NCI-H774 (cell line): Measurements from ENCODE around the gene COMT.
"Not testable (repeated sequence)": the region's sequence is repeated elsewhere in the genome, so short reads cannot be mapped to it uniquely, and the experiment has no call there.

Experiments
- DNase-seq: peaks from one replicate; lab custom pipeline; 2025; lab: John Stamatoyannopoulos, UW

Gene COMT

DNA sequence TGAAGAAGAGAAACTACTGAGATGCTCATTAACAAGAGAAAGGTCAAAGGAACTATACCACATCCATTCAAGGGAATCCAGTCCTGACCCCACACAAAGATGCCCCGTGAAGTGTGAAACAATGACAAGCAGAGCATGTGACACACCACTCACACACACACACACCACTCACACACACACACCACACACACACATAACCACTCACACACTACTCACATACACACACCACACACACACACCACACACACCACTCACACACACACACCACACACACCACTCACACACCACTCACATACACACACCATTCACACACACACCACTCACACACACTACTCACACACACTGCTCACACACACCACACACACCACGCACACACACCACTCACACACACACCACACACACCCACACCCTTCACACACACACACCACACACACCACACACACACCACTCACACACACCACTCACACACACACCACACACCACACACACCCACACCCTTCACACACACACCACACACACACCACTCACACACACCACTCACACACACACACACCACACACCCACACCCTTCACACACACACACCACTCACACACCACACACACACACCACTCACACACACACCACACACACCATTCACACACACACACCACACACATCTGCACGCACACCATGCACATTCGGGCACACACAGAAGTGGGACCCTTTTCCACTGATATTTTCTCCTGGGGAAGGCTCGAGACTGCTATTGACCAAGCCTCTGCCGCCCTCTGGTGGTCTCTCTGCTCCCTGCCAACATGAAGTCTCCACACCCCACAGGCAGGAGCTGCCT is 32.0 kb upstream of the COMT start:
- peak; percentile 21 for DNase-seq

GRCh38 chr22:19910180-19910744 is 31.3 kb upstream of the COMT start:
- no peak for DNase-seq

- no peak for DNase-seq
Observed at GRCh38 chr22:19911540-19912270, 29.9 kb upstream of the COMT start.

DNA sequence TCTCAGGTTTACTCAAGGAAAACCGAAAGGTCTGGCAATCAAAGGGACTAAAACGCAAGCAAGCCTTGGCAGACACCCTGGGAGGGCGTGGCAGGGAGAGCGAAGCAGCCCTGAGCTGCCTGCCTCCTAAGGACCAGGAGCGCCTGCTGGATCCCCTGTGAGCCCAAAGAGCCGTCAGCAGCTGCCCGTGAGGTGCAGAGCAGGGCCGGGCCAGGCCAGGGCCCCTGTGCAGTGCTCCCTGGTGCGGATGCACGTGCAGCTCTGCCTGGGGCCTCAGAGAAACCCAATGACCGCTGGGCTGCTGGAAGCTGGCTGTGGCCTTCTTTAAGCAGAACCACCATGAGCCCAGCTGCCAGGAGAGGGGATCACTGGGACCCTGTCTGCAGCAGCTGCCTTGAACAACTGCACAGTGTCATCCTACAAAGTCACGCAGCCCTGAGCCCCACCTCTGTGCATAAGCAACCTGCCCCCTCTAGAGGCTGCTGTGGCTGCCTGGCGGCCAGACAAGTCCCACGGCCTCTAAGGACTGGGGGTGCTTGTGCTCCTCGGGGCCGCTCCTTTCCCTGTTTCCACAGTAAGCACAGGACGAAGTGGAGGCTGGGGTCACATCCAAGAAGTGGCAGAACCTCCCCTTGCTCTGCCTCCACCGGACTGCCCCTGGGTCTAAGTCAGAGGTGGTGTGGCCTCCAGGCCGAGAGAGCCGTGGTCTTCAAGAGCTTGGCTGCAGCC is 29.1 kb upstream of the COMT start:
- DNase-seq: no peak

GRCh38 chr22:19913337-19913936 is 28.1 kb upstream of the COMT start:
- no peak for DNase-seq

- DNase-seq: no peak
Observed at GRCh38 chr22:19914201-19914943, 27.2 kb upstream of the COMT start.

DNA sequence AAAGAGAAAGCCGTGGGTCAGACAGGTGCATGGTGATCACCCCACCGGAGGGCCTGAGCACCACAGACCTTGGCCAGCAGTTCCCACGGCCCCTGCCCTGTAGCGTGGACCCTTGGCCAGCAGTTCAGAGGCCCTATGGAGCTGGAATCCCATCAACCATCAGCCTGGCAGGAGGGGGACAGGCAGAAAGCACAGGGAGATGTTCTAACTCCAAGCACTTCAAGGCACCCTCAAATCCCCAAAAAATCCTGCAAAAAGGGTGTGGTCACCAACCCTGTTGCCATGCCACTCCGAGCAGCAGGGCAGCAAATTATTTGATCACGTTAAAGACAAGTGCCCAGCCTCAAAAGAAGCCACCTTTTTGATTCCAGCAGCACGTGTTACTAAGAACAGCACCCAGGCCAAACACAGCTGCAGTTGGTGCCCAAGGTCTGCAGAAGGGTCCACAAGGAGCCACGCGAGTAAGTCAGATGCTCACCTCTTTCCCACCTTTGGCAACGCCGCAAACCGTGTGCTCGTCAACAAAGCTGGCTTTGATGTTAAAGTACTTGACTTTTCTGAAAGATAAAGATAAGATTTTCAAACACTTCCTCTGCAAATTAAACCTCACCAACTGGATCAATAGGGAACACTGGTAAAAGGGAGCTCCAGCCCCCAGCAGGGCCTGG is 26.2 kb upstream of the COMT start:
- DNase-seq: no peak

DNA sequence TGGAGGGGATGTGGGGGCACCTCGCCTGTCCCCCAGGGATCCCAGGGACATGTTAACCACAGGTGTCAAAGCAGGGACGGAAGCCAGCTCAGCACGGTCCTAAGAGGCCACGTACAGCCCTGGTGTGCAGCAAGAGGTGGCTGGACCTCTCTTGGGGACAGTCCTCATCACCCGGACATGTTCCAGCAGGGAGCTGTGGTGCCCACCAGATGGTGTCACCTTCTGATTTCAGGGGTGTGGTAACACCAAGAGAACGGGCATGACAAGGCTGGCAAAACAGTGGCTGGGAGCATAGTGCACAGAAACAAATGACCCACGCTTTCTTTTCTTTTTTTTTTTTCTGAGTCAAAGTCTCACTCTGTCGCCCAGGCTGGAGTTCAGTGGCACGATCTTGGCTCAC is 25.6 kb upstream of the COMT start:
- DNase-seq: no peak

DNA sequence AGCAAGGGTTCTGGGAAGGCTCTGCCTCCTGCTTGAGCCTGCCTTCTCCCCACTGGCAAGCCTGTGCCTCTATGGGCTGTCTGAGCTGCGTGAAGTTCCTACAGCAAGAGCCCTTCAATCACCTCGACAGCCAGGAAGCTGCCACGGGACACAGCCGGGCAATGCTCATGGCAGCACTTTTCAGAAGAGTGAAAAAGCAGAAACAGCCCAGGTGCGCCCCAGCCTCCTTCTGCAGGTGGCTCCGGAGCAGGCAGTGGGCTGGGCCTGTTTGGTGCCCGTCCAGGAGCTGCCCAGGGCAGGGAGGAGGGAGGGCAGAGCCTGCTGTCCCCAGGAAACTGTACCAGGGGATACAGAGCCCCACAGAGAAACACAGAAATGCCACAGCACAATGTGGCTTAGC is 24.6 kb upstream of the COMT start:
- no peak for DNase-seq

GRCh38 chr22:19917389-19918138 is 24.0 kb upstream of the COMT start:
- no peak for DNase-seq

DNA sequence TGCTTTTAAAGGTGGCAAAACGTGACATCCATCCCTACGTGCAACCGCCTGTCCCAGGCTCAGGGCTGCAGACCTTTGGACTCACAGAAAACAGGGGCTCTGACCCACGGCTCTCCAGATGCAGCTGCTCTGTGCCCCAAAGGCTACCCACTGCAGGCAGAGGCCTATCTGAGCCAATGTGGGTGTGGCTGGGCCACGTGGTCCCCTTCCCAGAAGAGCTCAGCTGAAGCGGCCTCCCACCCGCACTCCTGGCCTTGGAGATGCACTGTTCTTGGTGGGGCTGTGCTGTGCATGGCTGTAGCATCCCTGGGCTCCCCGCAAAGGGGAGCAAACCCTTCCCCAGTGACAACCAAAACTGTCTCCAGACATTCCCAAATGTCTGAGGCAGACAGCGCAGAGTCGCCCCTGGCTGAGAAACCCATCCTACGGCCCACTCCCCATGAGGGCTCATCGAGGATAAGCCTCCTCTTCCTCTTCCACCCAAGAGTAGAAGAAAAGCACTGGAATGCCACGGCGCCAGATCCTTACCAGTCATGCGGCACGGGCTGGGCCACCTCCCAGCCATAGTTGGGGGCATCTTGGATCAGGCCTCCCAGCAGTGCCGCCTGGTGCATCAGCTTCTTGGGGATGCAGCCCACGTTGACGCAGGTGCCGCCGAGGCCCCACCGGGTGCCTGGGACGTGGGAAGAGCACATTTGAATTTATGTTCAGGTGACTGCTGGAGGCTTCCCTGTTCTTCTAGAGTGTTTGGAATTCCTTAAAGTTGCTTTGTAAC is 23.1 kb upstream of the COMT start:
- DNase-seq: no peak

DNA sequence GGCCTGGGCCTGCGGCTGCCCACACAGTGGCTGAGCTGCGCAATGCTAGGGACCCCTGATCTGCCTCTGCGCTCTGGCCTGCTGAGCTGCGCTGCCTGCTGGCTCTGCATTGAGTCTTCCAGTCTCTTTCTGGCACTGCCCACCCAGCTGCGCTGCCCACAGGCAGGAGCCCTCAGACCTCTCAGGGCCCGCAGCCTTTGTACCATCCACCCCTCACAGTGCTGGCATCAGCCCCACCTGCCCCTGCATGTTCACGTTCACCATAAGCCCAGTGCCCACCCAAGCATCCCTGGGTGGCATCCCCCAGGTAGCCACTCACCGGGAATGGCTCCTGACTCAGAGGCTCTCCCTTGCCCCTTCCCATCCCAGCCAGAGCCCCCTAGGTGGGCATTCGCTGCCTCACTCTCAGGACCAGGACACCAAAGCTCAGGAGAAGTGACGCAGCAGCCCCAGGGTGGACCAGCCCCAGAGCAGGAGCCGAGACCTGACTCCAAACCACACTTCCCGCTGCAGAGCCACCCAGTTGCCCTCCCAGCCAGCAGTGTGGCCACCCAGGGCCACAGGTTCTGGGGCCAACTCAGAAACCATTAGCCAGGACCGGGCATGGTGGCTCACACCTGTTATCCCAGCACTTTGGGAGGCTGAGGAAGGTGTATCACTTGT is 21.7 kb upstream of the COMT start:
- no peak for DNase-seq

GRCh38 chr22:19921544-19922081 is 20.0 kb upstream of the COMT start:
- no peak for DNase-seq

DNA sequence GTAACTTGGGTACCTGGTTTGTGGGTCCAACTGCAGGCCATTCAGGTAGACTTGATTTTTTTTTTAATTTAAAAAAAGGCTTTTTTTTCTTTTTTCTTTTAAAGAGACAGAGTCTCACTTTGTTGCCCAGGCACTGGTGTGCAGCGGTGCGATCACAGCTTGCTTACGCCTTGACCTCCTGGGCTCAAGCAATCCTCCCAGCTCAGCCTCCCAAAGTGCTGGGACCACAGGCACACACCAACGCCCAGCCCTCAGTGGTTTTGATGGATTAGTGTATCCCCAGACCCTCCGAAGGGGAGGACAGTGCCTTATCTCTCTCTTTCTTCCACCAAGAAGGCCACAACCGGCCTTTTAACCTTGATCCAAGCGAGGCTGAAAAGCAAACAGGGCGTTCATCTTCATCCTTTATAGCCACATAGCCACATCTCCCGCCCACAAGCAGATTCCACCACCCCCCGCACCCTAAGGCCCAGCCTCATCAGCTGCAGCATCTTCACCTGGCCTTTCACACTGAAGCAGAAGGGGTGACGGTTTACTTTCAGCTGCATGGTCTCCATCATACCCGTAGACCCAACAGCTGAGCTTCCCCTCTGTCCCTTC is 17.6 kb upstream of the COMT start:
- no peak for DNase-seq

DNA sequence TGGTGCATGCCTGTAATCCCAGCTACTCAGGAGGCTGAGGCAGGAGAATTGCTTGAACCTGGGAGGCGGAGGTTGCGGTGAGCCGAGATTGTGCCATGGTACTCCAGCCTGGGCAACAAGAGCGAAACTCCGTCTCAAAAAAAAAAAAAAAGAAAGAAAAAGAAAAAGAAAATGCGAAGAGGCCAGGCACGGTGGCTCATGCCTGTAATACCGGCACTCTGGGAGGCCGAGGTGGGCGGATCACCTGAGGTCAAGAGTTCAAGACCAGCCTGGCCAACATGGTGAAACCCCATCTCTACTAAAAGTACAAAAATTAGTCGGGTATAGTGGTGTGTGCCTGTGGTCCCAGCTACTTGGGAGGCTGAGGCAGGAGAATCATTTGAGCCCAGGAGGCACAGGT is 15.5 kb upstream of the COMT start:
- DNase-seq: not testable (repeated sequence)

DNA sequence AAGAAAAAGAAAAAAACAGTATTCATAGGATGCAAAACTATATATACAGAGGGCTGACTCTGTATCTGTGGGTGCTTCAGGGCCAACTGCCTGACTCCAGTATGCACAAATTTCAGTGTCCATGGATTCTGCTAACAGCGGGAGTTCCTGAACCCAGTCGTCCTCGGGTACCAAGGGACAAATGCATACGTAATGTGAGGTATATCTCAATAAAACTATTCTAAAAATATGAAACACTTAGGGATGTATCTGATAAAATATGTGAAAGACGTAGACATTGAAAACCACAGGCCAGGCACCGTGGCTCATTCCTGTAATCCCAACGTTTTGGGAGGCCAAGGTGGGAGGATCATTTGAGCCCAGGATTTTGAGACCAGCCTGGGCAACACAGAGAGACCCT is 13.9 kb upstream of the COMT start:
- DNase-seq: no peak

DNA sequence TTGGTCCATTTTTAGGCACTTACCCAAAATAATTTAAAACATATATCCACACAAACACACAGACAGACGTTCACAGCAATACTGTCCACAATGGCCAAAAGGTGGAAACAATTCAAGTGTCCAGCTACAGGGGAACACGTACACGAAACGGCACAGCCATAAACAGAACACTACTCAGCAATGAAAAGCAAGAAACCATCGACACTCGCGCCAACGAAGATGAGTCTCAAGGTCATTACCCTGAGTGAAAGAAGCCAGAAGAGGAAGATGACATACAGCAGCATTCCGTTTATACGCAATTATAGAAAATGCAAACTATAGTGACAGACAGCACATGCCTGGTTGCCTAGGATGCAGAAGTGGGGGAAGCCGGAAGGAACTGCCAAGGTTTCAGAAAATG is 13.4 kb upstream of the COMT start:
- DNase-seq: no peak
